ENCODE measurements around the gene ADCY1. TPM values are rescaled to one million over a fixed set of nuclear protein-coding genes. Genes with fewer than 3 reads are reported as not detected.
A peak's percentile ranks its signal among the peaks of the same experiment; 100 is the strongest.

The ADCY1 gene
- total and polyA plus RNA-seq, 2 donors (not counting 1 experiment from before 2014, with no cell fraction given), result 0.23 to 2.5 TPM

GRCh38 chr7:45662018-45662417 is 87.8 kb downstream of the ADCY1 start:
- no peak overlapping the region for H3K9ac ChIP-seq (ENCODE audit: insufficient read depth, low read length)
- H3K27ac ChIP-seq (ENCODE audit: insufficient read depth, low read length), result no peak overlapping the region
- H3K79me2 ChIP-seq (ENCODE audit: control insufficient read depth, insufficient read depth, low read length), result no peaks in the 10 kb centered on the region
- no peaks in the 10 kb centered on the region for H3K9me3 ChIP-seq (ENCODE audit: control insufficient read depth, insufficient read depth, low read depth, low read length)
- no peaks in the 10 kb centered on the region for H3K36me3 ChIP-seq (ENCODE audit: control insufficient read depth, insufficient read depth, low read length)
- no peak overlapping the region for H3K4me2 ChIP-seq (ENCODE audit: extremely low read depth, insufficient read depth, low read length)
- H4K20me1 ChIP-seq (ENCODE audit: control insufficient read depth, extremely low read depth, insufficient read depth, low read length), result no peaks in the 10 kb centered on the region
- no peaks in the 10 kb centered on the region for H3K27me3 ChIP-seq (ENCODE audit: control insufficient read depth, insufficient read depth, low read length)
- H3K4me1 ChIP-seq (ENCODE audit: control insufficient read depth, extremely low read depth, insufficient read depth, low read length), result no peaks in the 10 kb centered on the region
- no peak overlapping the region for H3K4me3 ChIP-seq (replicated peaks in 1 of 4; ENCODE audit: control extremely low read depth in 1 of 4, insufficient read depth in 1 of 4, low read depth in 3 of 4, low read length in 4 of 4)
- no peak for DNase-seq (ENCODE audit: low read depth in 2 of 2)
- no peak overlapping the region for H2AFZ ChIP-seq (ENCODE audit: low read length)
- TF ChIP-seq EZH2 (IDR thresholded peaks at IDR 0.05; ENCODE audit: low read length, missing control alignments) (no peak), CTCF (conservative IDR thresholded peaks at IDR 0.05 in 1 of 2, IDR thresholded peaks at IDR 0.05 in 1 of 2; ENCODE audit: low read depth in 1 of 2, low read length in 2 of 2) (no peak)

- Histone ChIP-seq H3K27ac (ENCODE audit: insufficient read depth, low read length) (no peak overlapping the region), H2AFZ (ENCODE audit: low read length) (no peak overlapping the region), H3K79me2 (ENCODE audit: control insufficient read depth, insufficient read depth, low read length) (no peaks in the 10 kb centered on the region), H4K20me1 (ENCODE audit: control insufficient read depth, extremely low read depth, insufficient read depth, low read length) (no peaks in the 10 kb centered on the region), H3K9me3 (ENCODE audit: control insufficient read depth, insufficient read depth, low read depth, low read length) (no peaks in the 10 kb centered on the region), H3K27me3 (ENCODE audit: control insufficient read depth, insufficient read depth, low read length) (no peaks in the 10 kb centered on the region), H3K4me3 (replicated peaks in 1 of 4; ENCODE audit: control extremely low read depth in 1 of 4, insufficient read depth in 1 of 4, low read depth in 3 of 4, low read length in 4 of 4) (no peak overlapping the region), H3K4me1 (ENCODE audit: control insufficient read depth, extremely low read depth, insufficient read depth, low read length) (no peaks in the 10 kb centered on the region), H3K36me3 (ENCODE audit: control insufficient read depth, insufficient read depth, low read length) (no peaks in the 10 kb centered on the region), H3K9ac (ENCODE audit: insufficient read depth, low read length) (no peak overlapping the region), H3K4me2 (ENCODE audit: extremely low read depth, insufficient read depth, low read length) (no peak overlapping the region)
- no peak for DNase-seq (ENCODE audit: low read depth in 2 of 2)
- no peak for TF ChIP-seq EZH2 (IDR thresholded peaks at IDR 0.05; ENCODE audit: low read length, missing control alignments)
- TF ChIP-seq CTCF (conservative IDR thresholded peaks at IDR 0.05 in 1 of 2, IDR thresholded peaks at IDR 0.05 in 1 of 2; ENCODE audit: low read depth in 1 of 2, low read length in 2 of 2), result no peak
Measured at GRCh38 chr7:45662540-45663166, 88.5 kb downstream of the ADCY1 start.

GRCh38 chr7:45663167-45663921 is 89.2 kb downstream of the ADCY1 start:
- H3K27me3 ChIP-seq (ENCODE audit: control insufficient read depth, insufficient read depth, low read length), result no peaks in the 10 kb centered on the region
- no peak overlapping the region for H3K4me3 ChIP-seq (replicated peaks in 1 of 4; ENCODE audit: control extremely low read depth in 1 of 4, insufficient read depth in 1 of 4, low read depth in 3 of 4, low read length in 4 of 4)
- peak; percentile 69 to 75 for TF ChIP-seq CTCF (conservative IDR thresholded peaks at IDR 0.05 in 1 of 2, IDR thresholded peaks at IDR 0.05 in 1 of 2; ENCODE audit: low read depth in 1 of 2, low read length in 2 of 2)
- no peak for TF ChIP-seq EZH2 (IDR thresholded peaks at IDR 0.05; ENCODE audit: low read length, missing control alignments)
- no peak overlapping the region for H3K27ac ChIP-seq (ENCODE audit: insufficient read depth, low read length)
- no peak overlapping the region for H2AFZ ChIP-seq (ENCODE audit: low read length)
- no peaks in the 10 kb centered on the region for H4K20me1 ChIP-seq (ENCODE audit: control insufficient read depth, extremely low read depth, insufficient read depth, low read length)
- no peaks in the 10 kb centered on the region for H3K9me3 ChIP-seq (ENCODE audit: control insufficient read depth, insufficient read depth, low read depth, low read length)
- peak; percentile 4 to 27 for DNase-seq (ENCODE audit: low read depth in 2 of 2)
- H3K4me1 ChIP-seq (ENCODE audit: control insufficient read depth, extremely low read depth, insufficient read depth, low read length), result no peaks in the 10 kb centered on the region
- no peaks in the 10 kb centered on the region for H3K36me3 ChIP-seq (ENCODE audit: control insufficient read depth, insufficient read depth, low read length)
- no peak overlapping the region for H3K9ac ChIP-seq (ENCODE audit: insufficient read depth, low read length)
- no peak overlapping the region for H3K4me2 ChIP-seq (ENCODE audit: extremely low read depth, insufficient read depth, low read length)
- H3K79me2 ChIP-seq (ENCODE audit: control insufficient read depth, insufficient read depth, low read length), result no peaks in the 10 kb centered on the region
